HG03103 (cell line): Measurements from ENCODE around the gene PCNT.

Source experiments
- ATAC-seq: cut with Tn5 transposase; IDR thresholded peaks from one replicate; pipeline ENCODE4 v1.9.1; 2021; ENCODE audit warnings: low read depth; ENCODE audit not compliant: unreplicated experiment

The PCNT gene

DNA sequence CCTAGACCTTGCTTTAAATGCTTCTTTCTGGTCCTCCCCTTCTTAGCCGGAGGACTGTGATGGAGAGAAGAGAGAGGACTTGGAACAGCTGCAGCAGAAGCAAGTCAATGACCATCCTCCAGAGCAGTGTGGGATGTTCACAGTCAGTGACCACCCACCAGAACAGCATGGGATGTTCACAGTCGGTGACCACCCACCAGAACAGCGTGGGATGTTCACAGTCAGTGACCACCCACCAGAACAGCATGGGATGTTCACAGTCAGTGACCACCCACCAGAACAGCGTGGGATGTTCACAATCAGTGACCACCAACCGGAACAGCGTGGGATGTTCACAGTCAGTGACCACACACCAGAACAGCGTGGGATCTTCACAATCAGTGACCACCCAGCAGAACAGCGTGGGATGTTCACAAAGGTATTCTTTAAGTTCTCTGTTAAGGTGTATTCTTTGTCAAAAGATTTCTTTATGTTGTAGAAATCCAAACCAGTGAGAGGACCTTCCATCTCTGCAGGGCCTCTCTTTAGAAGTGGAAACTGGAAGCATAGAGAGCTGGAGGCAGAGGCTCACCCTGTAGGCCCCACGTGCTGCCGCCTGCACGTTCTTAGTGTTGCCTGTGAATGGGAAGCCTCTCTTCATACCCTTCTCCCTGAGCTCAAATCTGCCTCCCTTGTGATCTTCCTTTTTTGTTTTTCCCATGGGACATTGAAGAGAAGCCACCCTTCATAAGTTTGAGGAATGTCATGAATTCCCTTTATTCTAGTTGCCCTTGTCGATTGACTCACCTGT is 10.6 kb downstream of the PCNT start:
- no peak for ATAC-seq

DNA sequence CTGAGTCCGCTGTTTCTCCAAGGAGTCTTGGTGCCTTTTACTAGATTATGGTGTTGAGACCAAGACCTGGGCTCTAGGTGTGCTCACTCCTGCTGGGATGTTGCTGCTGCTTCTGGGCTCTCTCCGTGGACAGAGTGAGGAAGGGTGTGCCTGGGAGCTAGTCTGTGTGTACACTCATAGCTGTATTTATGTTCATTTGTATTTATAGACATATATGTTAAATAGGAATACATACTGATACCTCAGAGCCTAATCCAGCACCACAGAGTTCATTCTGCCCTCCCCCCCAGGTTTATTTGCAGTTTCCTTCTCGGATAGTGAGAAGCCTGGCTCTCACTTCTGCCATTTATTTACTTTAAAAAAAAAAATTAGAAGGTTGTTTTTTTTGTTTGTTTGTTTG is 12.6 kb downstream of the PCNT start:
- ATAC-seq = no peak

DNA sequence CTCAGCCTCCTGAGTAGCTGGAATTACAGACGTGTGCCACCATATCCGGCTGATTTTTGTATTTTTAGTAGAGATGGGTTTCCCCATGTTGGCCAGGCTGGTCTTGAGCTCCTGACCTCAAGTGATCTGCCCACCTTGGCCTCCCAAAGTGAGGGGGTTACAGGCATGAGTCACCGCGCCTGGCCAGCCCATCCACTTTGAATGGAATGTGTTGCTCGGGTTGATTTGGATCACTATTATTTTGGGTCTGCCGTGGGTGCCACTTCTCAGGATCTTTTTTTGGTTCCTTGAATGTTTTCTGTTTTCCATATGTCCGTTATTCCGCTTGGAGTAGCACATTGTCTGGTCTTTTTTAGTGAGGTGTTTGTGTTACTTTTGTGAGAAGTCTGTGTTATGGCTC is 17.0 kb downstream of the PCNT start:
- no peak for ATAC-seq

DNA sequence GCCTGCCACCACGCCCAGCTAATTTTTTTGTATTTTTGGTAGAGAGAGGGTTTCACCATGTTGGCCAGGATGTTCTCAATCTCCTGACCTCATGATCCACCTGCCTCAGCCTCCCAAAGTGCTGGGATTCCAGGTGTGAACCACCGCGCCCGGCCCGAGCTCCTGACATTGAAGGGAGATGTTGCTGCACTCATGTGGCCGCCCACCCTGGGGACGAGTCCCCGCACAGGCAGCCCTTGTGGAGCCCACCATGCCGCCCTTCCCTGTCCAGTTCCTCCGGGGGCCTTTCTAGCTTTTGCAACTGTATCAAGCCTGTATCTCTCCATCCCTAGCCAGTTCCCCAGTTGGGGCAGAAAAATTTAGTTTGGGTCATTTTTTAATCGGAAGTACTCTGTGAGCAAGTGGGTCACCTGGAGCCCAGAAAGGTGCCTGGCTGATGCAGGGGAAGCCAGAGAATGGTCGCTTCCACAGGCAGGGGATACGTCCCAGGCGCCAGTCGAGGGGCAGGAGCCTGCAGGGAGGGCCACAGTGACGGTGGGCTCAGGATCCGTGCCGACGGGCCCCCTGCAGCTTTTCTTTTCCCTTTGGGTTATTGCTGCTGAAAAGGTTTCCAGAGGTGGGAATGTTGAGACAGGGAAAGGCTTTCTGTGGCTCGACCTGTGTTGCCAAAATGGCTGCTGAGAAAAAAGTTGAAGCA is 20.4 kb downstream of the PCNT start:
- ATAC-seq = no peak

DNA sequence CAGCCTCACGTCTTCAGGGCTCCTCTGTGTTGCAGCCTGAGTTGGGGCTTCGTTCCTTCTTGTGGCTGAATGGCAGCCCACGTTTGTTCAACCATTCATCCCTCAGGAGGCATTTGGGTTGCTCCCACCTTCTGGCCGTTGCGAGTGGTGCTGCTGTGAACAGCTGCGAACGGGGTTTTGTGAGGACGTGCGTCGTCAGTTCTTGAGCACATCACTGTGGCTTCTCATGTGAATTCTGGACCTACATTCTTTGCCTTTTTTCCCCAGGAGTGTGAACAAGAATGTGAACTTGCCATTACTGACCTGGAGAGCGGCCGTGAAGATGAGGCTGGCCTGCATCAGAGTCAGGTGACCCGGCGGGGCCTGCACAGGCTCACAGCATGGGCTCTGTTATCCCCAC is 21.9 kb downstream of the PCNT start:
- ATAC-seq = no peak

DNA sequence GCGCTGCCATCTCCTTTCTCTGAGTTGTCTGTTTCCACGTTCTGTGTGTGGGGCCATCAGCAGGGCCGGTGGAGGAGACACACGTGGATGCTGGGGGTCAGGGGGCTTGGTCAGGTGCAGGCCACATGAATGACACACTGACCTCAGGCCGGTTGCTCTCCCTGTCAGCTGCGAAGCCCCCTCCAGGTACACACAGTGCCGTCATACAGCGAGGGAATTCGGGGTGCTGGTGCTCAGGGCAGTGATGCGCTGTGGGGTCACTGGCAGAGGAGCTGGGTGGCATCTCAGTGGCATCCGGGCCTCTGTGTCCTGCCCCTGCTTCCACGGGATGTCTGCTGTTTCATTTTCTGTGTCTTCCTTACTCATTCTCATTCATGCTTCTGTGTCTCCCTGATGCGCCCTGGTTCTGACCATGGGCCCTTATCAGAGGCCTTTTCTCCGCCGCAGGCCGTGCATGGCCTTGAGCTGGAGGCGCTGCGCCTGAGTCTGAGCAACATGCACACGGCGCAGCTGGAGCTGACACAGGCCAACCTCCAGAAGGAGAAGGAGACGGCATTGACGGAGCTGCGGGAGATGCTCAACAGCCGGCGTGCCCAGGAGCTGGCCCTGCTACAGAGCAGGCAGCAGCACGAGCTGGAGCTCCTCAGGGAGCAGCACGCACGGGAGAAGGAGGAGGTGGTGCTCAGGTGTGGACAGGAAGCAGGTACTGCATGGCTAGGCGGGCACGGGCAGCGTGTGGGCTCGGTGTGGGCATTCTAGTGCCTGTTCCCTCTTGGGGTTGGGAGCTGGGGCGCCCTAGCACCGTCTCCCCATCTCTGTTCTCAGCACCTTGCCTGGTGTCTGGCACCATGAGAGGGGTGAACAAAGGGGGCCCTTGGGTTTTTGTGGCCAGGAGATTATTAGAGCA is 22.6 kb downstream of the PCNT start:
- no peak for ATAC-seq

DNA sequence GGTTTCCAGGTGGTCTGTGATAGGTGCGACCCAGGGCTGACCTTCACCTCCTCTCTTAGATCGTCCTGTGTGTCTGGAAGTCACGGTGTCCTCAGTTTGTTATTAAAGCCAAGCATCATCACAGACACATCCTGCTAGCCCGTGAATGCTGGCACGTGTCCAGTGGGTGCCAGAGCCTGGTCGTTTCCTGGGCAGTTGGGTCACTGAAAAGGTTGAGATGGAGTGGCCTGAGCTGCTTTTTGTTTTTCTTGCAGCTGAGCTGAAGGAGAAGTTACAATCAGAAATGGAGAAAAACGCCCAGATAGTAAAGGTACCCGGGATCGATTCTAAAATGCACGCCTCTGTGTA is 23.2 kb downstream of the PCNT start:
- no peak for ATAC-seq

DNA sequence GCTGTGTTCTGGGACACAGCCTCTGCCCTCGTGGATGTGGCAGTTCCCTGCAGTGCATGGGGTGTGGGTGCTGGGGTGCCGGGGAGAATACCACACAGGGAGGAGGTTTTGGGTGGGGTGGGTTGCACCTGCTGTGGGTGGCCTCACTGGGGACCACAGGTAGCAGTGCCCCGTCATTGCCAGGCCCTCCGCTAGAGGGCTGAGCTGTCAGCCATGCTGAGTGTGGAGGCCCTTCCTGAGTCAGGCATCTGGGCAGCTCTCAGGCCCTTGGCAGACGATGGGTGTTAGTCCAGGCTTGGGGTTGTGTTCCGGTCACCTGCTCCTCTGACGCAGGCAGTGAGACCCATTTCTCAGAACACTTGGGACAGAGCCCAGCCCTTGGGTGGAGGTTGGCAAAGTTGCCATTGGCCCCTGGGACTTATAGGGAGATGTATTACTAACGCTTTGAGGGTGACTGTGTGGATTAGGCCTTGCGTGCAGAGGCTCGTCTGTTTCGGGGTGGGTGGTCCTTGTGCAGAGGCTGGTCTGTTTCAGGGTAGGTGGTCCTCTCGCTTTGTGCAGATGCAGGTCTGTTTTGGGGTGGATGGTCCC is 23.9 kb downstream of the PCNT start:
- ATAC-seq = no peak

DNA sequence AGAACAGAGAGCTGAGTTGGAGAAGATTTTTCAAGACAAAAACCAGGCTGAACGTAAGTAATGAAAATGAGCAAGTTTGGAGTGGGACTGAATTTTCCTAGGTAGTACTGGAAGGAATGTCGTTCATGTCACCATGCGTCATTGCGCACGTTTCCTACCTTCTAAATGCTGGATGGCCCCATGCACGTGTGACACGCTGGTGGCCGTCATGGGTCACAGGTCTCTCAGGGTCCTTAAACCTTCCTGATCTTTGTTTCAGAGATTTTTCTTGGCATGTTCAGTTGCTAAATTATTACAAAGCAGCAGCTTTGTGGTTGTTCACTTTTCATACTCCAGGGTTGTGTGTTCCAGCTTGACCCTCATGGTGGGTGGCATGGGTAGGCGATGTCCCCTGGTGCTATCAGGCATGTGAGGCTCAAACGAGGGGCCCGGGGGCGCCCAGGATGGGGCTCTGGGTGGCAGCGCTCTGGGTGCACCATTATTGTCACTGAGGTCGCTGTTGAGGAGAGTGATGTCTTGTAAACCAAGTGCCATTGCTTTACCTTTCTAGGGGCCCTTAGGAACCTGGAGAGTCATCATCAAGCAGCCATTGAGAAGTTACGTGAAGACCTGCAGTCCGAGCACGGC is 25.3 kb downstream of the PCNT start:
- no peak for ATAC-seq

DNA sequence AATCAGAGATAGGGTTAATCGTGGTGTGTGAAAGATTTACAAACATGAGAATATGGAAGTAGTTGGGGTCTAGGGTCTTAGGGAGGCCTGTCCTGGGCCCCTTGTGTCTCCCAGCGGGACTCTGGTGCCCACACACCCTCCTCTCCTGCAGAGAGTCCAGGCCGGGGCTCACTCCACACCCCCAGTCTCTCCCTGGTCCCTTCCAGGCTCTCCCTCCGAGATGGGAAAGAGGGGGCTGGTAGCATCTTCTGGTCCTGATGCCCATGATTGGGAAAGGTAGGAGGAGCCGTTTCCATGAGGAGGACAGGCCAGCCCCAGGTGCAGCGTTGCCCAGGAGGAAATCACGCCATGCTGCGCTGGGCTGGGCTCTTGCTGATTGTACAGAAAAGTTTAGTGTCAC is 26.6 kb downstream of the PCNT start:
- no peak for ATAC-seq

DNA sequence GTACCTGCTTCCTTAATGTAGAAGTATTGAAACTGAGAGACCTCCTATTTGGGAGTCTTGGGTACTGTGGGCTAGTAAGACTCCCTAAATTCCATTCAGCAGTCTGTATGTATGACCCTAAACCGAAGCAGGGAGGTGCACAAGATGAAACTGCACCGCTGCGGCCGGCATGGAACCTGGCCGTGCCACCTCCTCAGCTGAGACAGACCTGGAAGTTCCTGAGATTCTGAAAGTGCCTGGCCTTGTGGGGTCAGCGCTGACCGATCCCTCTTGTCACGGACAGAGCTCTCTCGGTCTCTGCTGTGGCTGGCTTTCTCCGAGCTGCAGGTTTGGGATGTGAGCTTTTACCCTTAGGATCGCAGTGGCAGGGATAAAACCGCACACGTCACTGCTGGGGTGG is 27.0 kb downstream of the PCNT start:
- ATAC-seq = no peak

DNA sequence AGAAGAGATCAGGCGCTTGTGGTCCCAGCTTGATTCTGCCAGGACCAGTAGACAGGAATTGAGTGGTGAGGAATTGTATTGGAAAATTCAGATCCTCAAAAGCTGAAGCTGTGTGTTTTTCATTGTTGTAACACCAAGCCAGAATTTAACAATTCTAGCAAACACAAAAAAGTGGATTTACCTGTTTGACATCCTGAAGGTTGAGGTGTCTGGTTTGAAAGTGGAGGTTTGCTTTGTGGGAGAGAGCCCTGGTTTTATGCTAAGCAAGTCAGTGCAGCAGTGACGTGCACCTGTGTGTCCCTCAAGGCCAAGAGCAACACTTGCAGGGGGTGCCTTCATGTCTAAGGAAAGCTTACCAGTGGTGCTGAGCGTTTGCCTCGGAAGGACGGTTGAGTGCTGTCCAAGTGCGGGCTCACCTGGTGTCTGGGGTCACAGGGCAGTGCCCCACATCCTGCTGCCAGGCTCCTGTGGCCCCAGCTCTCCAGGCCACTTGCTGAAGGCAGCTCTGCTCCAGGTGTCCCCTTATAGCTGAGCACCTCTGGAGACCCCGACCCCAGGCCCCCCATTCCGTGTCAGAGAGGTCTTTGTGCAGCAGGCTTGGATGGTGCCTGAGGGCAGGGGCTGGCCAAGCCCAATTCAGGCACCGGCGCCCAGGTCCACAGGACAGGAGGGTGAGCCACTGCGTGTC is 27.7 kb downstream of the PCNT start:
- no peak for ATAC-seq

DNA sequence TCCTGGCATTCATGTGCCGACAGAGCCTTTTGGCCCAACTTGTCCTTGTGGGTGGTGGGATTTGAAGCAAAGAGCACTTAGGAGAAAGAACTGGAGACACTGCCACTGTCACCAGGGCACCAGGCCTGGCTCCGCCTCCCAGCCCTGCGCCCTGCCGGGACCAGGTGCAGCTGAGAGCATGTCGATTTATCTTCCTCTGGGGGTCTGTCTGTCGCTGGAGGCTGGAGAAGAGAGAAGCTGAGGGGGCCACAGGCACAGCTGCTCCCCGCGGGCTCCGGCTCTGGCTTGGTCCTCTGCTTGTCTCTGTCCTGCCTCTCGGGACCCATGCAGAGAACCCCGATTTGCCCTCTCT is 28.2 kb downstream of the PCNT start:
- no peak for ATAC-seq

DNA sequence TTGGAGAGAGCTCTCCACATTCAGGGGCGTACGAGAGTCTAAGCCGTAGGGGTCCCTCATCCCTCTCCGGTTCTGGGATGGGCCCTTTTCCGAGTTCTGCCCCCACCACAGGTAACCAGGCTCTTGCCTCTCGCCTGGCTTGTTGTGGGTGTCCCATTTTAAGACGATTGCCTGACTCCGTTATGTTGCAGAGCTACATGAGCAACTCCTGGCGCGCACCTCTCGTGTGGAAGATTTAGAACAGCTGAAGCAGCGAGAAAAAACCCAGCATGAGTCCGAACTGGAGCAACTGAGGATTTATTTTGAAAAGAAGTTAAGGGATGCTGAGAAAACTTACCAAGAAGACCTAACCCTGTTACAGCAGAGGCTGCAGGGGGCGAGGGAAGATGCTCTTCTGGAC is 29.0 kb downstream of the PCNT start:
- ATAC-seq = no peak

DNA sequence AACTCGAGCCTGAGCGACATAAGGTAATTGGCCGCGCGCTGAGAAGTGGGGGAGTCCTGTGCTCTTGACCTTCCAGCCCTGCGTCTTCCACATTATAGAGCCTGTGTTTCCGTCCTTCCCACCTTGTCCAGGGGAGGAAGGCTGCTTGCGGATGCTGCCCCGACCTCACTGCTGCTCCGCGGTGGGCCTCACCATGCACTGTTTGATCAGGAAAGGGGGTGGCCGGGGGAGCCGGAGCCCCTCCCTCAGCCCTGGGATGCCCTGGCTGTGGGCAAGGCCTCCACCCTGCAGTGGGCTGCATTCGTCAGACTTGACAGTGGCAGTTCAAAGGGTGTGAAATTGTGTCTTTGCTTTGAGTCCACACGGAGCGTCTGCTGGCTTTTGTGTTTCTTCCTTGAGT is 30.1 kb downstream of the PCNT start:
- ATAC-seq = no peak

DNA sequence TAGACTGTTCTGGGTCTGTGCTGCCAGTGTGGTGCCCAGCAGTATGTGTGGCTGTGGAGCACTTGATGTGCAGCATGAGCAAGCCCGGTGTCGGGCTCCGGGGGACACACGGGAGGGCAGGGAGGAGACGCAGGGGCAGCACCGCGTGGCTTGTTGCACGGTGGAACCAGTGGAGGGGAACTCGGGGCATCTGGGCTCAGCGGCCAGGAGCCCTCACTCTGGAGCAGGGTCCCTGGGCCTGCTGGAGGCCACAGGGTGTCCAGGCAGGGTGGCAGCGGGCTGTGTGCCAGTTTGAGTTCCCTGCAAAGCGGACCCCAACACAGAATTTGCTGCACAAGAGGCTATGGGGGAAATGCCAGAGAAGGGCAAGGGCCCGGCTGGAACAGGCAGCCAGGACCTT is 30.6 kb downstream of the PCNT start:
- no peak for ATAC-seq

DNA sequence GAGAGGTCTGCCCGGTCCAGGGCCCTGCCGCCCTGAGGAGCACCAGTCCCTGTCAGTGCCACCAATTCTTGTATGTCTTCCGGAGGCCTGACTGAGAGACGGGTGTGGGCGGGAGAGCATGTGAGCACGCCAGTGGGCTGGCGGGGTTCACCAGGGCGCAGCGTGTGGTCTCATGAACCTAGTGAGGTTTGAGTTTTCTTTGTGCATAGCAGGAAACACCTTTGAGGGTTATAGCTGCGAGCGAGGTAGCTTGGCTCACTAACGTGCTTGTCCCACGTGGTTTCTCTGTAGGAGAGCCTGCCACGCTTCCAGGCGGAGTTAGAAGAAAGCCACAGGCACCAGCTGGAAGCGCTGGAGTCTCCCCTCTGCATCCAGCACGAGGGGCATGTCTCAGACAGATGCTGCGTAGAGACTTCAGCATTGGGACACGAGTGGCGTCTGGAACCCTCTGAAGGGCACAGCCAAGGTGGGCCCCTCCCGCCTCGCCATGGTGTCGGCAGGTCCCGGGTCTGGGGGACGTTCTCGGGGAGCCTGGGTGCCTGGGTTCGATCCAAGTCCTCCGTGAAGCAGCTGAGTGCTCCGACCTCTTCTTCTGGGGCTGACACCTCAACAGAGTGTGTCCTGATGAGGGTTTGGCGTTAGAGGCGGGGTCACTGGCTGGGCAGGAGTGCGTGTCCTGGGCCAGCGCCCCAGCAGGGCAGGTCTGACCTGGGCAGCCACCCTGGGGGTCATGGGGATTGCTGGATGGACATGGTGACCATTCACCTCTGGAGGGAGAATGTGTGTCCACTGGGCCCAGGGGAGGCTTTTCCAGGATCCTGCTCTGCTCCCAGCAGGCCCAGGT is 31.4 kb downstream of the PCNT start:
- ATAC-seq = no peak

DNA sequence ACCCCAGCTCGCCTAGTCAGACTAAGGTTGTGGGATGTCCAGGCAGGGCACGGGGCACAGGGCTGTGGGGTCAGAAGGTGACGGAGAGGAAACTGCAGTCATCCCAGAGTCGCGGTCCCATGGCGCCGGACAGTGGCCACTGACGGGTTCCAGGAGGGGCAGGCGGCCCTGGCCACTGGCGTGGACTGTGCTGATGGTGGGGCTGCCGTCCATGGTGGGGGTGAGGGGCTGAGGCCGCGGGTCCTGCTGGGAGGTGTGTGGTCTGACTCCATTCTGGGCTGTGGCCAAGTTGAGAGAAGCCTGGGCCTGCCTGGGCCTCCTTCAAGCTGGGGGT is 32.0 kb downstream of the PCNT start:
- ATAC-seq = no peak
